GM23248 (cell line): ENCODE results near the gene NUDT14. TPM values are rescaled to one million over a fixed set of nuclear protein-coding genes. Genes with fewer than 3 reads are reported as not detected.

Experiments
- DNase-seq: peaks from one replicate; pipeline ENCODE4 v3.0.0-alpha.2; 2015
- H2AFZ ChIP-seq: fragments of 200-600 bp; sonication (generic); 2 replicates; pipeline ENCODE4 v1.6.1; 2016; ENCODE audit warnings: antibody characterized with exemption
- H3F3A ChIP-seq: fragments of 200-600 bp; sonication (generic); 2 replicates; pipeline ENCODE4 v1.6.1; 2016; ENCODE audit warnings: mild to moderate bottlenecking, antibody characterized with exemption, mixed run types; ENCODE audit not compliant: insufficient read depth
- H3K27ac ChIP-seq: fragments of 200-600 bp; sonication (generic); 2 replicates; pipeline ENCODE4 v1.5.1; 2016; ENCODE audit warnings: mild to moderate bottlenecking
- H3K27me3 ChIP-seq: fragments of 200-600 bp; sonication (generic); replicated peaks from 2 replicates; pipeline ENCODE4 v1.6.1; 2016; ENCODE audit warnings: mild to moderate bottlenecking; ENCODE audit not compliant: insufficient read depth
- H3K36me3 ChIP-seq: fragments of 200-600 bp; sonication (generic); 2 replicates; pipeline ENCODE4 v1.6.1; 2016; ENCODE audit warnings: low read depth, mild to moderate bottlenecking
- H3K4me1 ChIP-seq: fragments of 200-600 bp; sonication (generic); 2 replicates; pipeline ENCODE4 v1.6.1; 2016; ENCODE audit warnings: mild to moderate bottlenecking; ENCODE audit not compliant: insufficient read depth
- H3K4me2 ChIP-seq: fragments of 200-600 bp; sonication (generic); one replicate; pipeline ENCODE4 v1.6.1; 2016; ENCODE audit warnings: mild to moderate bottlenecking; ENCODE audit not compliant: unreplicated experiment
- H3K4me3 ChIP-seq: fragments of 200-600 bp; sonication (generic); 2 replicates; pipeline ENCODE4 v1.5.1; 2016; ENCODE audit warnings: mild to moderate bottlenecking
- H3K79me2 ChIP-seq: fragments of 200-600 bp; sonication (generic); 2 replicates; pipeline ENCODE4 v1.6.1; 2016; ENCODE audit warnings: mild to moderate bottlenecking; ENCODE audit not compliant: insufficient read depth
- H3K9ac ChIP-seq: fragments of 200-600 bp; sonication (generic); 2 replicates; pipeline ENCODE4 v1.6.1; 2016; ENCODE audit warnings: mild to moderate bottlenecking
- H3K9me2 ChIP-seq: fragments of 200-600 bp; sonication (generic); 2 replicates; pipeline ENCODE4 v1.6.1; 2016; ENCODE audit warnings: mixed run types, mild to moderate bottlenecking, moderate library complexity; ENCODE audit not compliant: insufficient read depth
- H3K9me3 ChIP-seq: fragments of 200-600 bp; sonication (generic); one replicate; pipeline ENCODE4 v1.6.1; 2017; ENCODE audit warnings: low read depth
- H4K20me1 ChIP-seq: fragments of 200-600 bp; sonication (generic); 2 replicates; pipeline ENCODE4 v1.6.0; 2016; ENCODE audit not compliant: insufficient read depth
- EZH2 ChIP-seq: fragments of 200-600 bp; sonication (generic); IDR thresholded peaks from 2 replicates; pipeline ENCODE4 v1.6.1; 2018; ENCODE audit warnings: antibody characterized with exemption, mild to moderate bottlenecking; ENCODE audit not compliant: insufficient read depth, poor library complexity, severe bottlenecking
- EZH2phosphoT487 ChIP-seq: fragments of 200-600 bp; sonication (generic); IDR thresholded peaks from 2 replicates; pipeline ENCODE4 v1.6.1; 2018; ENCODE audit warnings: antibody characterized with exemption, moderate library complexity, mild to moderate bottlenecking, low read depth; ENCODE audit not compliant: insufficient read depth
- WGBS, 2 experiments: methylation state at CpG; one replicate each; pipeline ENCODE4 v1.1.6; 2015 to 2017; ENCODE audit warnings: low lambda C conversion rate in 2 of 2, low coverage in 1 of 2; ENCODE audit errors: missing lambda C conversion rate in 2 of 2; 5-methylcytosine and 5-hydroxymethylcytosine counted together
- in situ Hi-C: fragments of 300-500 bp; cut with MboI; formaldehyde crosslinking; loops from 2 replicates; pipeline ENCODE4 v1.15.0; 2020
- polyA plus RNA-seq: library from polyadenylated mRNA; unstranded; fragments of >200 nt; fragmentation: Nextera tagmentation; extraction: Ambion mirVana; gene quantifications from 2 replicates; pipeline ENCODE4 v1.2.1, GENCODE V29; 2016
- total RNA-seq: library from RNA; depleted of rRNA; stranded (reverse); fragments of >200 nt; shearing (Covaris generic); gene quantifications from 2 replicates; pipeline ENCODE4 v1.2.3, GENCODE V29; 2014

NUDT14 gene
- total and polyA plus RNA-seq, 2 experiments from 2014 or later, result 8.6 to 10.8 TPM

DNA sequence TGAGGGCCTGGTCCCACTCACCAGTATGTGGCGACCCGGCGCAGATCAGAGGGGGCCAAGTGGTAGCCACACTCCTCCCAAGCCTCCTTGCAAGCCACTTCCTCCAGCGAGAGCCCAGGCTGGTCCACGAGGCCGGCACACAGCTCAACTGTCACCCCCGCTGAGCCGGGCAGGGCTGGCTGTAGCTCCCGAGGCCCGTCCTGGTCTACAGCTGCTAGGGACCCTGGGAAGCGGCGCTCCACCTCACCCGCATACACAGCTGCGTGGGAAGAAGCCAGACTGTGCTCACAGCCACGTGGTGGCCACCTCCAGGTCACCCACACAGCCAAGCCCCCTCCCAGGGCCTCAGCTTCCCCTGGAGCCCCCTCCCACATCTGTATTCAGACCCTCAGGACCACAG lies 4.6 kb downstream of the NUDT14 start:
- Histone ChIP-seq H3K9me2 (no peaks in the 10 kb centered on the region), H3K79me2 (no peaks in the 10 kb centered on the region), H4K20me1 (no peaks in the 10 kb centered on the region), H3F3A (no peaks in the 10 kb centered on the region), H2AFZ (no peak overlapping the region), H3K4me1 (no peaks in the 10 kb centered on the region), H3K4me2 (no peak overlapping the region), H3K36me3 (no peaks in the 10 kb centered on the region), H3K9ac (no peak overlapping the region), H3K9me3 (no peaks in the 10 kb centered on the region), H3K27me3 (0 out of 2 replicates have a peak, but pooled peaks cover 6% of the 10 kb centered on the region), H3K27ac (no peak overlapping the region), H3K4me3 (no peak overlapping the region)
- in situ Hi-C loops, result no loop called here
- WGBS, 2 experiments, result 86 to 89% methylated on average over 14 to 15 of the region's 15 CpGs
- TF ChIP-seq EZH2phosphoT487 (no peak), EZH2 (no peak)
- no peak for DNase-seq

DNA sequence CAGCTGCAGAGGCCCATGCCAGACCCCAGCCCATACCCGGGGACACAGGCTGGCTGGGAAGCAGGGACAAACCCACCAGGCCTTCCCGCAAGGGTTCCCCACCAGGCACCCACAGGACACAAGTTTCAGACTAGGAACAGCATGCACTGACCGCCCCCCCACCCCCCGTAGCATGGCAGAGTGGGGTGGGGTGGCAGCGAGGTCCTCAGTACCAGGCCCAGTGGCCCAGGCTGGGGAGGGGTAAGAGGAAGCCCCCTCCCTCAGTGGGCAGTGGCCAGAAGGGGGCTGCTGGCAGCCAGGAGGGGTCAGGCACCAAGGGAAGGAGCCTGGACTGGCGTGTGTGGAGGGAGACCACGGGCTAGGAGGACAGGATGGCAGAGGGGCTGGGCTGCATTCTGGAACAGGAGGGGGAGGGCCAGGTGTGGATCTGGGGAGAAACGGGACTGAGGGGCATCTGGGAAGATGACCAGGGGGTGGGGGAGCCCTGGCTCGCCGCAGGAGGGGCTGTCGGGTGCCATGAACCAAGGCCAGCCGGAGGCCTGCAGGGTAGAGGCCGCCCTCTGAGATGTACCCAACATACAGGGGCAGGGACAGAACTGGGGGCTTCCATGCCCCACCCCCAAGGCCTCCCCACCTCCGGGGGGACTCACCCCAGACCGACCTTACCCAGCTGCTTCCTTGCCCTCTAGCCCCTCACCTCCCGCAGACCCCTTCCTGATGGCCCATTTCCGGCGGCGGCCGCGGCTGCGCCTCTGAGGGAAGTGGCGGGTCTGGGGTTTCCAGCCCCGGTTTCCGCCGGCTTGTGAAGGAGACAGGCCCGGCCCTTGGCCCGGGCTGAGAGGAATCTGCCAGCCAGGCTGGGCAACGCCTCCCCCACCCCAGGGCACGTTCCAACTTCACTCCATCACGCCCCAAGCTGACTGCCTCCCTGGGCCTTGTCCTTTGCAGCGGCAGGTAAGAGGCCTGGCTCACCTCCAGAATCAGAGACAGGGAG lies 6.9 kb downstream of the NUDT14 start:
- H3K79me2 ChIP-seq, result no peaks in the 10 kb centered on the region
- H3K4me3 ChIP-seq, result no peak overlapping the region
- 76 to 79% methylated on average over 23 to 32 of the region's 32 CpGs for WGBS, 2 experiments
- H3K9me2 ChIP-seq, result no peaks in the 10 kb centered on the region
- no peak overlapping the region for H3K27ac ChIP-seq
- no peak for DNase-seq
- no peak overlapping the region for H3K4me2 ChIP-seq
- H3K36me3 ChIP-seq, result no peaks in the 10 kb centered on the region
- TF ChIP-seq EZH2 (no peak), EZH2phosphoT487 (no peak)
- no peak overlapping the region for H3K9ac ChIP-seq
- no peaks in the 10 kb centered on the region for H3K4me1 ChIP-seq
- H4K20me1 ChIP-seq, result no peaks in the 10 kb centered on the region
- H2AFZ ChIP-seq, result no peak overlapping the region
- H3K9me3 ChIP-seq, result no peaks in the 10 kb centered on the region
- peaks cover 14% of the 10 kb centered on the region; the same call in 1 of the 2 replicates for H3K27me3 ChIP-seq
- no peaks in the 10 kb centered on the region for H3F3A ChIP-seq
- in situ Hi-C loops, result no loop called here

DNA sequence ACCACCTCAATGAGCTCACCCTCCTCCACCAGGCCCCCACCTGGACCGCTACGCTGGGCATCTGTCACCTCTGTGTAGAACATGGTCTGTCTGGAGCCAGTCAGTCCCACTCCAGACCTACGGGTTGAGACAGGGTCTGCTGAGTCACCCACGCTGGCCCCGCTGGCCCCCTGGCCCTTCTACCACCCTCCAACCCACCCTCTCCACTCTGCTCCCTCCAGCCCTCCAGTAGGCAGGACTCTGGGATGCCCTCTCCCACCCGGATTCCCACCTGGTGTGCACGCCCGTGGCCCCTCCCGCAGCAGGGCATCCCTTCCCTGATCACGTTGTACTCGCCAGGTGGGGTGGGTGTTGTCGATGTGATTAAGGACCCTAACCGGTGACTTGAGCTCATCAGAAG lies 8.0 kb downstream of the NUDT14 start:
- no peak overlapping the region for H3K4me3 ChIP-seq
- TF ChIP-seq EZH2 (no peak), EZH2phosphoT487 (no peak)
- no peaks in the 10 kb centered on the region for H3K9me2 ChIP-seq
- H3K4me2 ChIP-seq, result no peak overlapping the region
- no peaks in the 10 kb centered on the region for H3K79me2 ChIP-seq
- H2AFZ ChIP-seq, result no peak overlapping the region
- H4K20me1 ChIP-seq, result no peaks in the 10 kb centered on the region
- no peak overlapping the region for H3K27ac ChIP-seq
- H3K27me3 ChIP-seq, result peaks cover 17% of the 10 kb centered on the region; the same call in 1 of the 2 replicates
- WGBS, 2 experiments, result 60 to 67% methylated on average over 13 of the region's 13 CpGs
- no peaks in the 10 kb centered on the region for H3K36me3 ChIP-seq
- no peaks in the 10 kb centered on the region for H3K9me3 ChIP-seq
- DNase-seq, result no peak
- H3K9ac ChIP-seq, result no peak overlapping the region
- in situ Hi-C loops, result no loop called here
- no peaks in the 10 kb centered on the region for H3K4me1 ChIP-seq
- H3F3A ChIP-seq, result no peaks in the 10 kb centered on the region

DNA sequence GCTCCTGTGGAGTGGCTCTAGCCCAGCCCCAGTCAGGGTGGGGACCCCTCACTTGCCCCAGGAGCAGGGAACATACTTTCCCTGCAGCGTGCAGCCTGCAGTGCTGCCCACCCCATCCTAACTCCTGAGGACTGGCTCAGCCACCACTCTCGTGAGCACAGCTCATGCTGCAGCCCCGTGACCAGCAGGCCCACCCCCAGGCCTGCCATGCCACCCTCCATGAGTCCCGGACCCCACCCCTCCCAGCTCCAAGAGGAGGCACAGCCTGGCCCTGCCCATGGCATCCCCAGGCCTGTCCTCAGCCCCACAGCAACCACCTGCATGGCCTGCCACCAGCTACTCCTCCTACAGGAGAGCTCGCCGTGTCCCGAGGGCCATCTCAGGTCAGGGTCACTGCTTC lies 8.6 kb downstream of the NUDT14 start:
- no peaks in the 10 kb centered on the region for H3K36me3 ChIP-seq
- DNase-seq, result no peak
- no peak overlapping the region for H2AFZ ChIP-seq
- no peak overlapping the region for H3K4me2 ChIP-seq
- H3K27ac ChIP-seq, result no peak overlapping the region
- no peaks in the 10 kb centered on the region for H3K79me2 ChIP-seq
- H3K4me1 ChIP-seq, result no peaks in the 10 kb centered on the region
- H3K9me2 ChIP-seq, result no peaks in the 10 kb centered on the region
- H4K20me1 ChIP-seq, result no peaks in the 10 kb centered on the region
- in situ Hi-C loops, result no loop called here
- H3K4me3 ChIP-seq, result no peak overlapping the region
- TF ChIP-seq EZH2phosphoT487 (no peak), EZH2 (no peak)
- no peak overlapping the region for H3K9ac ChIP-seq
- H3K9me3 ChIP-seq, result no peaks in the 10 kb centered on the region
- WGBS, 2 experiments, result 46 to 77% methylated on average over 3 to 6 of the region's 7 CpGs
- peaks cover 17% of the 10 kb centered on the region; the same call in 1 of the 2 replicates for H3K27me3 ChIP-seq
- no peaks in the 10 kb centered on the region for H3F3A ChIP-seq
